LNCaP clone FGC (cell line): ENCODE results near the gene HEPH.

Source experiments
- DNase-seq: peaks from one replicate; pipeline ENCODE4 v3.0.0-alpha.2; 2011; ENCODE audit warnings: low read depth
- H3K4me3 ChIP-seq: 2 replicates; pipeline ENCODE4 v1.5.1; 2011; ENCODE audit warnings: mild to moderate bottlenecking, low read depth, low read length, control low read depth
- CTCF ChIP-seq: IDR thresholded peaks from 2 replicates; pipeline ENCODE4 v1.5.1; 2012; ENCODE audit warnings: mild to moderate bottlenecking; ENCODE audit not compliant: control insufficient read depth, insufficient read depth; ENCODE audit errors: extremely low read depth

HEPH gene

GRCh38 chrX:66167431-66167830 lies 3.4 kb downstream of the HEPH start:
- H3K4me3 ChIP-seq, result no peak overlapping the region
- no peak for TF ChIP-seq CTCF
- no peak for DNase-seq

- no peak for DNase-seq
- TF ChIP-seq CTCF, result no peak
- H3K4me3 ChIP-seq, result no peak overlapping the region
These were observed 12.1 kb downstream of the HEPH start for GRCh38 chrX:66176134-66176533.

GRCh38 chrX:66191563-66191962 lies 27.5 kb downstream of the HEPH start:
- no peak for DNase-seq
- TF ChIP-seq CTCF, result no peak
- no peak overlapping the region for H3K4me3 ChIP-seq

GRCh38 chrX:66193821-66194220 lies 29.8 kb downstream of the HEPH start:
- no peak for TF ChIP-seq CTCF
- no peak for DNase-seq
- H3K4me3 ChIP-seq, result no peak overlapping the region

- TF ChIP-seq CTCF, result no peak
- H3K4me3 ChIP-seq, result no peak overlapping the region
- DNase-seq, result no peak
These were observed 36.1 kb downstream of the HEPH start for GRCh38 chrX:66200050-66200664.

GRCh38 chrX:66200855-66201795 lies 37.1 kb downstream of the HEPH start:
- no peak overlapping the region for H3K4me3 ChIP-seq
- peak; percentile 31; the same call in 1 of the 2 replicates for TF ChIP-seq CTCF
- DNase-seq, result no peak
